Breast epithelium (tissue), 3 donors: Measurements from ENCODE around the gene UBE2M.

Source experiments
- POLR2A ChIP-seq: fragments of 450-650 bp; IDR thresholded peaks from one replicate; pipeline ENCODE4 v1.6.1; 2016; ENCODE audit warnings: antibody characterized with exemption, mild to moderate bottlenecking, moderate library complexity
- TF ChIP-seq, protein P1 (sequence below), 3 donors: fragments of 450-650 bp; IDR thresholded peaks; one replicate each; pipeline ENCODE4 v1.5.1; 2016 to 2017; ENCODE audit warnings: antibody characterized with exemption in 3 of 3, mild to moderate bottlenecking in 3 of 3, moderate library complexity in 3 of 3

DNA sequence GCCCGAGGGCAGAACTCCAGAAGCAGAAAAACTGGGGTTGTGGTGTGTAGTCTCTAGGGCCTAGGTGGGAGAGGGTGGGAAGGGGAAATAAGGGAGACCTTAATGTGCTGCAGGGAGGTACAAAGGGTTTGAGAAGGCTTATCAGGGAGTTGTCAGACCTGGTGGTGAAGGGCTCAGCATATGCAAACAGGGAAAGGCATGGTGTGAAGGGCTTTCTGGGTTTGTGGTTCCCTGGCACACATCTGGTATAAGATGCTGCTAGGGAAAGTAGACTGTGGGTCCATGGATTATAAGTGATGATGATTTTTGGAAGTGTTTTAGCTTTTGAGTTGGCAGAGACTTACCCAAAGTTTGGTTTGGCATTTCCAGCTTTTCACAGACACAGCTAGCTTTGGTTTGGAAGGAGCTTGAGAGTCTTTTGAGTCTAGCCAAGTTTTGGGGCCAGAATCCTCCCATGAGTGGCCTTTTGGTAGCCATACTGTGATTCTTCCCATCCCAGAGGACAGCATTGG lies 12.3 kb downstream of the UBE2M start:
- TF ChIP-seq POLR2A = no peak
- TF ChIP-seq, protein P1, sequence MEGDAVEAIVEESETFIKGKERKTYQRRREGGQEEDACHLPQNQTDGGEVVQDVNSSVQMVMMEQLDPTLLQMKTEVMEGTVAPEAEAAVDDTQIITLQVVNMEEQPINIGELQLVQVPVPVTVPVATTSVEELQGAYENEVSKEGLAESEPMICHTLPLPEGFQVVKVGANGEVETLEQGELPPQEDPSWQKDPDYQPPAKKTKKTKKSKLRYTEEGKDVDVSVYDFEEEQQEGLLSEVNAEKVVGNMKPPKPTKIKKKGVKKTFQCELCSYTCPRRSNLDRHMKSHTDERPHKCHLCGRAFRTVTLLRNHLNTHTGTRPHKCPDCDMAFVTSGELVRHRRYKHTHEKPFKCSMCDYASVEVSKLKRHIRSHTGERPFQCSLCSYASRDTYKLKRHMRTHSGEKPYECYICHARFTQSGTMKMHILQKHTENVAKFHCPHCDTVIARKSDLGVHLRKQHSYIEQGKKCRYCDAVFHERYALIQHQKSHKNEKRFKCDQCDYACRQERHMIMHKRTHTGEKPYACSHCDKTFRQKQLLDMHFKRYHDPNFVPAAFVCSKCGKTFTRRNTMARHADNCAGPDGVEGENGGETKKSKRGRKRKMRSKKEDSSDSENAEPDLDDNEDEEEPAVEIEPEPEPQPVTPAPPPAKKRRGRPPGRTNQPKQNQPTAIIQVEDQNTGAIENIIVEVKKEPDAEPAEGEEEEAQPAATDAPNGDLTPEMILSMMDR (IDR thresholded peaks at IDR 0.05) = no peak
